ENCODE measurements around the gene ACSL6.

DNA sequence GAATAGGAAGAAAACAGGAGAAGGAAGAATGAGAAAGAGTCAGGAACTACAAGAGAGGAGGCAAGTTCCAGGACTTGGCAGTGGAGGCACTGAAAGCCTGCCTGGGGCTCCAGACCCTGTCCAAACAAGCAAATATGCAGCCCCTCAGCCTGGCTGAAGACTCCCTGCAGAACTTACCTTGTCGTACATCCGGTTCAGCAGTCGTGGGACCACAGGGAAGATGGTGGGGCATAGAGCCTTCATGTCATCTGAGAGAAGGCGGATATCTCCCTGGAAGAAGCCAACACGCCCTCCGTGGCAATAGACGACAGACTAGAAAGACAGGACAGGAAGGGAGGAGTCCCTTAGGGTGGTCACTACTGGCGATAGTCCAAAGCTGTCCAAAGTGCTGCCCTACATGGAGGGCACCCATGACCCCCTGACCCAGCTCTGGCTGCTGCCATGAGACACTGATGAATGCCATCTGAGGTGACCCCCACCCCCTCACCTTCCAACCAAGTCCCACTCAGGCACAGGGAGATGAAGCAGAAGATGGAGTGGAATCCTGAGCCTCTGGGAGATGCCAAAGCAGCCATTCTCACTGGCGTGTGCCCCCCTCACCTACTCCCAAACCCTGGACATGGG is 38.3 kb downstream of the ACSL6 start:
- TF ChIP-seq, protein P1, sequence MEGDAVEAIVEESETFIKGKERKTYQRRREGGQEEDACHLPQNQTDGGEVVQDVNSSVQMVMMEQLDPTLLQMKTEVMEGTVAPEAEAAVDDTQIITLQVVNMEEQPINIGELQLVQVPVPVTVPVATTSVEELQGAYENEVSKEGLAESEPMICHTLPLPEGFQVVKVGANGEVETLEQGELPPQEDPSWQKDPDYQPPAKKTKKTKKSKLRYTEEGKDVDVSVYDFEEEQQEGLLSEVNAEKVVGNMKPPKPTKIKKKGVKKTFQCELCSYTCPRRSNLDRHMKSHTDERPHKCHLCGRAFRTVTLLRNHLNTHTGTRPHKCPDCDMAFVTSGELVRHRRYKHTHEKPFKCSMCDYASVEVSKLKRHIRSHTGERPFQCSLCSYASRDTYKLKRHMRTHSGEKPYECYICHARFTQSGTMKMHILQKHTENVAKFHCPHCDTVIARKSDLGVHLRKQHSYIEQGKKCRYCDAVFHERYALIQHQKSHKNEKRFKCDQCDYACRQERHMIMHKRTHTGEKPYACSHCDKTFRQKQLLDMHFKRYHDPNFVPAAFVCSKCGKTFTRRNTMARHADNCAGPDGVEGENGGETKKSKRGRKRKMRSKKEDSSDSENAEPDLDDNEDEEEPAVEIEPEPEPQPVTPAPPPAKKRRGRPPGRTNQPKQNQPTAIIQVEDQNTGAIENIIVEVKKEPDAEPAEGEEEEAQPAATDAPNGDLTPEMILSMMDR (IDR thresholded peaks at IDR 0.05): no peak
- TF ChIP-seq POLR2A (IDR thresholded peaks at IDR 0.05) (no peak), POLR2AphosphoS5 (IDR thresholded peaks at IDR 0.05) (no peak)
